BJ (cell line): ENCODE measurements around the gene SYT3. TPM values are rescaled to one million over a fixed set of nuclear protein-coding genes. Genes with fewer than 3 reads are reported as not detected.
"Not testable (repeated sequence)": the region's sequence is repeated elsewhere in the genome, so short reads cannot be mapped to it uniquely, and the experiment has no call there.

Source experiments
- CTCF ChIA-PET: fragments of 350-600 bp; formaldehyde crosslinking; extraction: SDS; loops from one replicate; lab custom pipeline; 2021; ENCODE audit warnings: antibody characterized with exemption, inconsistent platforms; lab: Yijun Ruan, JAX
- POLR2A ChIA-PET: fragments of 300-600 bp; sonication (Branson Sonifier 250); formaldehyde crosslinking; extraction: SDS; loops from one replicate; lab custom pipeline; 2021; ENCODE audit warnings: antibody characterized with exemption; lab: Charles Lee
- DNase-seq: peaks from one replicate; pipeline ENCODE4 v3.0.0-alpha.2; 2011; ENCODE audit warnings: low read depth
- H3K27me3 ChIP-seq: 2 replicates; pipeline ENCODE4 v1.6.0; 2011; ENCODE audit warnings: low read length; ENCODE audit not compliant: control insufficient read depth, insufficient read depth
- H3K36me3 ChIP-seq: 2 replicates; pipeline ENCODE4 v1.5.1; 2011; ENCODE audit warnings: low read length; ENCODE audit not compliant: control insufficient read depth, insufficient read depth
- H3K4me3 ChIP-seq: 2 replicates; pipeline ENCODE4 v1.5.1; 2011; ENCODE audit warnings: low read depth, mild to moderate bottlenecking, control low read depth, low read length
- CTCF ChIP-seq: IDR thresholded peaks from 2 replicates; pipeline ENCODE4 v1.5.1; 2011; ENCODE audit warnings: low read depth, mild to moderate bottlenecking, control low read depth, inconsistent platforms, low read length, moderate library complexity; ENCODE audit not compliant: insufficient read depth
- polyA plus RNA-seq: library from polyadenylated mRNA; depleted of rRNA; stranded (reverse); fragments of >200 nt; gene quantifications from 2 replicates; pipeline ENCODE4 v1.2.3, GENCODE V29; 2011; rRNA removed

Gene SYT3
- polyA plus RNA-seq, 1 experiment, result 0.11 TPM

- H3K4me3 ChIP-seq, result no peak overlapping the region
- no peaks in the 10 kb centered on the region for H3K36me3 ChIP-seq
- H3K27me3 ChIP-seq, result no peaks in the 10 kb centered on the region
- no peak for TF ChIP-seq CTCF
- DNase-seq, result no peak
- ChIA-PET CTCF (interaction anchor here (0.6 kb wide), 1 partner anchor 220 kb away, joined by 3 read pairs; no protein-coding TSS in a partner anchor), POLR2A (no interaction called here)
Measured at GRCh38 chr19:50580240-50580639, 59.4 kb downstream of the SYT3 start.

- POLR2A ChIA-PET, H3K4me3 ChIP-seq, DNase-seq, CTCF ChIA-PET, H3K27me3 ChIP-seq, H3K36me3 ChIP-seq: not testable (repeated sequence)
Measured at GRCh38 chr19:50576769-50577168, 62.9 kb downstream of the SYT3 start.

GRCh38 chr19:50573741-50574461 is 65.8 kb downstream of the SYT3 start:
- POLR2A ChIA-PET, result no interaction called here
- no peak overlapping the region for H3K4me3 ChIP-seq
- CTCF ChIA-PET, result interaction anchor here (0.6 to 3.3 kb wide), 3 partner anchors 12 to 18 kb away, joined by 3 to 17 read pairs (median 3); no protein-coding TSS in a partner anchor
- no peak for TF ChIP-seq CTCF
- H3K36me3 ChIP-seq, result no peaks in the 10 kb centered on the region
- DNase-seq, result no peak
- 0 out of 2 replicates have a peak, but pooled peaks cover 2% of the 10 kb centered on the region for H3K27me3 ChIP-seq

Other genes starting within 250 kb of the SYT3 start
- not detected in 2 replicates for gene SPIB, start 220.9 kb downstream of the SYT3 start, polyA plus RNA-seq
- not detected in 2 replicates for gene MYBPC2, start 207.0 kb downstream of the SYT3 start, polyA plus RNA-seq
- gene EMC10, start 163.4 kb downstream of the SYT3 start, polyA plus RNA-seq, result 71.8 and 89.1 TPM in 2 replicates
- gene GARIN5A, start 163.0 kb downstream of the SYT3 start, polyA plus RNA-seq, result 0.26 and 0.56 TPM in 2 replicates
- gene JOSD2, start 128.7 kb downstream of the SYT3 start, polyA plus RNA-seq, result 39.0 and 44.9 TPM in 2 replicates
- not detected in 2 replicates for gene ASPDH, start 126.0 kb downstream of the SYT3 start, polyA plus RNA-seq
- gene LRRC4B, start 71.4 kb downstream of the SYT3 start, polyA plus RNA-seq, result 0.04 and 0.06 TPM in 2 replicates
- gene C19orf81, start 9.6 kb upstream of the SYT3 start, polyA plus RNA-seq, result 0.47 and 0.59 TPM in 2 replicates
- gene SHANK1, start 79.9 kb upstream of the SYT3 start, polyA plus RNA-seq, result 1.6 and 1.8 TPM in 2 replicates
- 82.0 and 136 TPM in 2 replicates for gene CLEC11A, start 83.5 kb upstream of the SYT3 start, polyA plus RNA-seq
- not detected in 2 replicates for gene GPR32, start 130.6 kb upstream of the SYT3 start, polyA plus RNA-seq
- gene ACP4, start 150.5 kb upstream of the SYT3 start, polyA plus RNA-seq, result not detected in 2 replicates
- 0.15 and 0.17 TPM in 2 replicates for gene KLK1, start 183.9 kb upstream of the SYT3 start, polyA plus RNA-seq
- not detected in 2 replicates for gene KLK15, start 193.7 kb upstream of the SYT3 start, polyA plus RNA-seq
- not detected in 2 replicates for gene KLK3, start 215.0 kb upstream of the SYT3 start, polyA plus RNA-seq
- not detected in 2 replicates for gene KLK2, start 233.6 kb upstream of the SYT3 start, polyA plus RNA-seq